GM12878 (cell line): Measurements from ENCODE around the gene TOX2. TPM values are rescaled to one million over a fixed set of nuclear protein-coding genes. Genes with fewer than 3 reads are reported as not detected.

ENCODE experiments used
- ATAC-seq: fragments of 200-7000 bp; cut with Tn5 transposase; 3 replicates; pipeline ENCODE4 v1.9.1; 2020; ENCODE audit warnings: mild to moderate bottlenecking, moderate library complexity
- BruUV-seq: library from RNA; stranded (reverse); fragments of 400-500 nt; replicated peaks from 2 replicates; lab custom pipeline; 2021; lab: Mats Ljungman, UMichigan
- CTCF ChIA-PET: fragments of 300-600 bp; sonication (Branson Sonifier 250); formaldehyde crosslinking; extraction: SDS; loops from one replicate; lab custom pipeline; 2021; ENCODE audit warnings: inconsistent platforms; lab: Yijun Ruan, JAX
- POLR2A ChIA-PET: fragments of 350-600 bp; formaldehyde crosslinking; extraction: SDS; loops from one replicate; lab custom pipeline; 2021; ENCODE audit warnings: inconsistent platforms; lab: Charles Lee
- RAD21 ChIA-PET: fragments of 300-600 bp; sonication (Branson Sonifier 250); formaldehyde crosslinking; loops from one replicate; lab custom pipeline; 2023; ENCODE audit warnings: antibody characterized with exemption; ENCODE audit not compliant: unreplicated experiment; lab: Charles Lee
- SMC1A ChIA-PET: fragments of 300-600 bp; sonication (Branson Sonifier 250); formaldehyde crosslinking; loops from one replicate; lab custom pipeline; 2023; ENCODE audit not compliant: unreplicated experiment, uncharacterized antibody; lab: Charles Lee
- DNase-seq: peaks from one replicate; pipeline ENCODE4 v3.0.0-alpha.2; 2011; ENCODE audit warnings: low read depth, low spot score
- FAIRE-seq: peaks from 3 replicates; lab custom pipeline; 2011; peaks lifted over from hg19 to GRCh38; lab: Jason Lieb, UNC
- H2AFZ ChIP-seq: 2 replicates; pipeline ENCODE4 v1.6.0; 2011; ENCODE audit warnings: low read depth, low read length, control low read depth; ENCODE audit not compliant: control insufficient read depth
- H3K27ac ChIP-seq: 2 replicates; pipeline ENCODE4 v1.5.1; 2011; ENCODE audit warnings: control low read depth; ENCODE audit not compliant: control insufficient read depth, insufficient read depth
- H3K27me3 ChIP-seq, 2 experiments: replicated peaks in 1 of 2; 2 replicates each; pipeline versions ENCODE4 v1.6.0 to v1.6.1; 2011; ENCODE audit warnings: low read length in 1 of 2; ENCODE audit not compliant: control insufficient read depth in 2 of 2, insufficient read depth in 2 of 2
- H3K36me3 ChIP-seq, 2 experiments: 2 replicates each; pipeline ENCODE4 v1.5.1; 2011; ENCODE audit warnings: low read length in 1 of 2; ENCODE audit not compliant: control insufficient read depth in 2 of 2, insufficient read depth in 2 of 2
- H3K4me1 ChIP-seq: 2 replicates; pipeline ENCODE4 v1.6.1; 2011; ENCODE audit warnings: mild to moderate bottlenecking, low read length, moderate library complexity, mixed read lengths; ENCODE audit not compliant: control insufficient read depth, insufficient read depth
- H3K4me2 ChIP-seq: 2 replicates; pipeline ENCODE4 v1.6.0; 2011; ENCODE audit warnings: control low read depth; ENCODE audit not compliant: control insufficient read depth, insufficient read depth
- H3K4me3 ChIP-seq: fragments of 200-600 bp; sonication (generic); 2 replicates; pipeline ENCODE4 v1.5.1; 2016
- H3K79me2 ChIP-seq: 2 replicates; pipeline ENCODE4 v1.6.0; 2011; ENCODE audit warnings: low read length; ENCODE audit not compliant: control insufficient read depth, insufficient read depth
- H3K9ac ChIP-seq: 2 replicates; pipeline ENCODE4 v1.8.0; 2011; ENCODE audit warnings: low read length, control low read depth, mixed read lengths; ENCODE audit not compliant: control insufficient read depth, insufficient read depth
- H3K9me3 ChIP-seq: replicated peaks from 3 replicates; pipeline ENCODE4 v1.5.1; 2011; ENCODE audit warnings: mild to moderate bottlenecking, low read length; ENCODE audit not compliant: control insufficient read depth, insufficient read depth
- H4K20me1 ChIP-seq: 2 replicates; pipeline ENCODE4 v1.6.0; 2011; ENCODE audit not compliant: control insufficient read depth, insufficient read depth
- EED ChIP-seq: sonication (generic); IDR thresholded peaks from 2 replicates; pipeline ENCODE4 v1.6.1; 2016; ENCODE audit warnings: antibody characterized with exemption, low read depth
- FOXK2 ChIP-seq: fragments of 450-650 bp; IDR thresholded peaks from 2 replicates; pipeline ENCODE4 v1.6.1; 2017; ENCODE audit warnings: mild to moderate bottlenecking, moderate library complexity
- HDAC2 ChIP-seq: fragments of 200-600 bp; sonication (generic); IDR thresholded peaks from 2 replicates; pipeline ENCODE4 v1.6.1; 2017
- IKZF2 ChIP-seq, 2 experiments: fragments of 450-650 bp; IDR thresholded peaks; 2 replicates each; pipeline ENCODE4 v1.6.1; 2017; ENCODE audit warnings: mild to moderate bottlenecking in 2 of 2, moderate library complexity in 2 of 2
- LARP7 ChIP-seq: fragments of 450-650 bp; IDR thresholded peaks from 2 replicates; pipeline ENCODE4 v1.6.1; 2017; ENCODE audit warnings: mild to moderate bottlenecking
- MEF2B ChIP-seq: fragments of 450-650 bp; IDR thresholded peaks from 2 replicates; pipeline ENCODE4 v1.6.1; 2018; ENCODE audit warnings: mild to moderate bottlenecking, moderate library complexity; ENCODE audit not compliant: partially characterized antibody, poor library complexity, severe bottlenecking
- POLR2A ChIP-seq: IDR thresholded peaks from 2 replicates; pipeline ENCODE4 v1.6.1; 2011; ENCODE audit warnings: low read depth, mild to moderate bottlenecking, low read length
- RCOR1 ChIP-seq: conservative IDR thresholded peaks from 2 replicates; pipeline ENCODE4 v1.6.1; 2012; ENCODE audit warnings: low read depth, low read length, improper control_type of control experiment
- RFX5 ChIP-seq: IDR thresholded peaks from 2 replicates; pipeline ENCODE4 v1.6.1; 2011; ENCODE audit warnings: low read depth, low read length, improper control_type of control experiment
- WGBS: methylation state at CpG from one replicate; pipeline ENCODE4 v1.1.6; 2016; ENCODE audit warnings: low lambda C conversion rate; ENCODE audit not compliant: insufficient replicate concordance, insufficient coverage; ENCODE audit errors: missing lambda C conversion rate; 5-methylcytosine and 5-hydroxymethylcytosine counted together
- in situ Hi-C: fragments of 300-500 bp; cut with MboI; formaldehyde crosslinking; loops from 9 replicates; pipeline ENCODE4 v1.14.3; 2018; ENCODE audit warnings: mixed read lengths
- intact Hi-C: fragments of 100-400 bp; cut with micrococcal nuclease; formaldehyde crosslinking; loops from one replicate; pipeline ENCODE4 v1.14.2; 2022; ENCODE audit not compliant: unreplicated experiment
- polyA plus RNA-seq, 11 experiments: library from polyadenylated mRNA; depleted of rRNA in 4 of 11; unstranded in 6 of 11; stranded (reverse) in 5 of 11; fragments of >200 nt; fragmentation: Nextera tagmentation in 4 of 11; fragmentation: Illumina TruSeq in 1 of 11; extraction: Ambion mirVana in 4 of 11; extraction: Trizol in 1 of 11; gene quantifications; 1 replicate in 1 of 11; 2 replicates in 10 of 11; pipeline versions ENCODE4 v1.2.1 to v1.2.3, GENCODE V29; 2011 to 2016; ENCODE audit warnings: inconsistent platforms in 2 of 11, missing spikeins in 2 of 11, low read depth in 1 of 11
- total RNA-seq, 4 experiments: library from RNA; depleted of rRNA in 3 of 4; stranded (reverse); fragments of >200 nt in 3 of 4; fragmentation: Illumina TruSeq in 1 of 4; extraction: Trizol in 1 of 4; gene quantifications; 2 replicates each; pipeline versions ENCODE4 v1.2.1 to v1.2.3, GENCODE V29; 2013 to 2021
- TF ChIP-seq, protein P1 (sequence below): fragments of 150-350 bp; IDR thresholded peaks from 2 replicates; pipeline ENCODE4 v1.6.1; 2016; ENCODE audit warnings: low read depth, low read length
- TF ChIP-seq, protein P2 (sequence below): IDR thresholded peaks from 2 replicates; pipeline ENCODE4 v1.6.1; 2012; ENCODE audit warnings: low read depth, low read length, improper control_type of control experiment
- TF ChIP-seq, protein P3 (sequence below): fragments of 450-650 bp; IDR thresholded peaks from 2 replicates; pipeline ENCODE4 v1.6.1; 2016; ENCODE audit warnings: mild to moderate bottlenecking, moderate library complexity, borderline replicate concordance

The TOX2 gene
- total and polyA plus RNA-seq, 10 of the 15 experiments (the other 5 are each of a cell fraction or from before 2014, with no cell fraction given): 2.6 to 40.5 (median 7.9) TPM

DNA sequence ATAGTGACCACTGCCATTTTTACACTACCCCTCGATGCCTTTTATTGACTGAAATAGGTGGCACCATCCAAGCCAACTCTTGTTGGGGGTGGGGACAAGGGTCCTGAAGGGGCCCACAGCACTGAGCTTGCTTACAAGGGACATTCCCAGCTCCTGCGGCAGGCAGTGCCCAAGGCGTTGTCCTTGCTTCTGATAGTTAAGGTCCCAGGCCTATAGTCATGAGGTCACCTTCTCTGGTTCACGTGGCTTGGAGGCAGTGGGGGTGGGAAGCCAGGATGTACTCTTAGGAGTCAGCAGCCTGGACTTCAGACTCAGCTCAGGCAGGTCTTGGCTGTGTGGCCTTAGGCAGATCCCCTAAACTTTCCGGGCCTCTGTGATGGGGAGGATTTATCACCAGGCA lies 48.6 kb downstream of the TOX2 start (continued):
- TF ChIP-seq, protein P1, sequence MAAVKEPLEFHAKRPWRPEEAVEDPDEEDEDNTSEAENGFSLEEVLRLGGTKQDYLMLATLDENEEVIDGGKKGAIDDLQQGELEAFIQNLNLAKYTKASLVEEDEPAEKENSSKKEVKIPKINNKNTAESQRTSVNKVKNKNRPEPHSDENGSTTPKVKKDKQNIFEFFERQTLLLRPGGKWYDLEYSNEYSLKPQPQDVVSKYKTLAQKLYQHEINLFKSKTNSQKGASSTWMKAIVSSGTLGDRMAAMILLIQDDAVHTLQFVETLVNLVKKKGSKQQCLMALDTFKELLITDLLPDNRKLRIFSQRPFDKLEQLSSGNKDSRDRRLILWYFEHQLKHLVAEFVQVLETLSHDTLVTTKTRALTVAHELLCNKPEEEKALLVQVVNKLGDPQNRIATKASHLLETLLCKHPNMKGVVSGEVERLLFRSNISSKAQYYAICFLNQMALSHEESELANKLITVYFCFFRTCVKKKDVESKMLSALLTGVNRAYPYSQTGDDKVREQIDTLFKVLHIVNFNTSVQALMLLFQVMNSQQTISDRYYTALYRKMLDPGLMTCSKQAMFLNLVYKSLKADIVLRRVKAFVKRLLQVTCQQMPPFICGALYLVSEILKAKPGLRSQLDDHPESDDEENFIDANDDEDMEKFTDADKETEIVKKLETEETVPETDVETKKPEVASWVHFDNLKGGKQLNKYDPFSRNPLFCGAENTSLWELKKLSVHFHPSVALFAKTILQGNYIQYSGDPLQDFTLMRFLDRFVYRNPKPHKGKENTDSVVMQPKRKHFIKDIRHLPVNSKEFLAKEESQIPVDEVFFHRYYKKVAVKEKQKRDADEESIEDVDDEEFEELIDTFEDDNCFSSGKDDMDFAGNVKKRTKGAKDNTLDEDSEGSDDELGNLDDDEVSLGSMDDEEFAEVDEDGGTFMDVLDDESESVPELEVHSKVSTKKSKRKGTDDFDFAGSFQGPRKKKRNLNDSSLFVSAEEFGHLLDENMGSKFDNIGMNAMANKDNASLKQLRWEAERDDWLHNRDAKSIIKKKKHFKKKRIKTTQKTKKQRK: no peak
- TF ChIP-seq FOXK2 (no peak), HDAC2 (no peak)
- TF ChIP-seq, protein P2, sequence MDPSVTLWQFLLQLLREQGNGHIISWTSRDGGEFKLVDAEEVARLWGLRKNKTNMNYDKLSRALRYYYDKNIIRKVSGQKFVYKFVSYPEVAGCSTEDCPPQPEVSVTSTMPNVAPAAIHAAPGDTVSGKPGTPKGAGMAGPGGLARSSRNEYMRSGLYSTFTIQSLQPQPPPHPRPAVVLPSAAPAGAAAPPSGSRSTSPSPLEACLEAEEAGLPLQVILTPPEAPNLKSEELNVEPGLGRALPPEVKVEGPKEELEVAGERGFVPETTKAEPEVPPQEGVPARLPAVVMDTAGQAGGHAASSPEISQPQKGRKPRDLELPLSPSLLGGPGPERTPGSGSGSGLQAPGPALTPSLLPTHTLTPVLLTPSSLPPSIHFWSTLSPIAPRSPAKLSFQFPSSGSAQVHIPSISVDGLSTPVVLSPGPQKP: no peak
- TF ChIP-seq, all 136 proteins: peak for 0

DNA sequence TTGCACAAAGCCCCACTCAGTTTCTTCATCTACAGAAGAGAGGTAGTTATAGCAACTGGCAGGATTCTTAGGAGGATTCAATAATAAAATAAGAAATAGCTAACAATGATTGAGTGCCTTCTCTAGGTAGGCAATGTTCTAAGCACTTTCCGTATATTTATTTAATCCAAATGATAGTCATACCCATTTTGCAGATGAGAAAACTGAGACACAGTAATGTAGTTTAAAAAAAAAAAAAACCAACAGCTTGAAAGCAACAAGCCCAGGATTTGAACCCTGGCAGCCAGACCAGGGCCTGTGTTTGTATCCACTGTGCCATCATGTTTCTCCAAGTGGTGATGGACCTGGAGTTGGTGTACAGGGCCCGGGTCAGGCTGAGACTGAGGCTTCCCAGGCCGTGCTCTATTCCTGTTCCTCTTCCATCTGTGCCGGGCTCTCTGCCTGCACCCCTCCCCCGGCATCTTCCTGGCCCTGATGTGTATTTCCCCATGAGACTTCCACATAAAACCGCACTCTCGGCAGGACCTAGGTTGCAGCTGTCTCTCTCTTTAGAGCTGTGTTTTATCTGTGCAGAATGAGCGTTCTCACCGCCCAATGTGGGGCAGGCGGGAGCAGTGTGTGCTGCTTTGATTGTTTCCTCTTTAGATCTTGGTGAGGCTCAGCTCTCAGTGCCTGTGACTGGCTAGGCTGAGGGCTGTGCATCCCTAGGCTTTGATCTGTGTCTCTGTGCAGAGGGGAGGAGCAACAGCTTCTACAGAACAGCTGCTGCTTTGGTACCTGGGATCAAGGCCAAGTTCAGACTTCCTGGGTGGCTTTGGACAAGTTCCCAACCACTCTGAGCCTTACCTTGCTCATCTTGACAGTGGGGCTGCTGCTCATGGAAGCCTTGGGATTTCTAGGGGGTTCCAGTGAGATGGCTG lies 49.5 kb downstream of the TOX2 start:
- ChIA-PET POLR2A (interaction anchor here (0.6 to 2.4 kb wide), 6 partner anchors 9 to 101 kb away, joined by 3 to 13 read pairs (median 4); no protein-coding TSS in a partner anchor), RAD21 (interaction anchor here (0.5 to 1.7 kb wide), 8 partner anchors 10 to 639 kb away, joined by 3 to 6 read pairs (median 4); no protein-coding TSS in a partner anchor), SMC1A (interaction anchor here (0.7 to 2.6 kb wide), 11 partner anchors 9 to 214 kb away, joined by 3 to 19 read pairs (median 5); no protein-coding TSS in a partner anchor), CTCF (interaction anchor here (0.6 to 1.9 kb wide), 7 partner anchors 9 to 185 kb away, joined by 3 to 7 read pairs (median 3); no protein-coding TSS in a partner anchor)
- peaks cover 15% of the 10 kb centered on the region for H3K4me1 ChIP-seq
- no peaks in the 10 kb centered on the region for H3K9me3 ChIP-seq
- ATAC-seq: peak; percentile 76
- H3K27me3 ChIP-seq: no peaks in the 10 kb centered on the region
- H3K36me3 ChIP-seq: no peaks in the 10 kb centered on the region
- H3K9ac ChIP-seq: no peak overlapping the region
- no peak for FAIRE-seq
- no peak for DNase-seq
- 58% methylated on average over 10 of the region's 10 CpGs for WGBS
- no peak overlapping the region for H3K4me3 ChIP-seq
- H2AFZ ChIP-seq: no peak overlapping the region; the same call in 1 of the 2 replicates
- H3K27ac ChIP-seq: no peak overlapping the region
- no TSS peak for BruUV-seq
- no peaks in the 10 kb centered on the region for H4K20me1 ChIP-seq
- in situ Hi-C loops: no loop called here
- H3K79me2 ChIP-seq: no peaks in the 10 kb centered on the region
- H3K4me2 ChIP-seq: peak overlapping the region; percentile 12; the same call in 1 of the 2 replicates
- intact Hi-C loops: no loop called here
- TF ChIP-seq IKZF2 (IDR thresholded peaks at IDR 0.05) (0 out of 4 replicates have a peak, but pooled peaks of 1 of the 2 experiments have one; percentile 20), MEF2B (peak; percentile 14), LARP7 (0 out of 2 replicates have a peak, but pooled peaks have one; percentile 14), RFX5 (no peak), RCOR1 (no peak), EED (peak; percentile 63), POLR2A (no peak)
- TF ChIP-seq, protein P3, sequence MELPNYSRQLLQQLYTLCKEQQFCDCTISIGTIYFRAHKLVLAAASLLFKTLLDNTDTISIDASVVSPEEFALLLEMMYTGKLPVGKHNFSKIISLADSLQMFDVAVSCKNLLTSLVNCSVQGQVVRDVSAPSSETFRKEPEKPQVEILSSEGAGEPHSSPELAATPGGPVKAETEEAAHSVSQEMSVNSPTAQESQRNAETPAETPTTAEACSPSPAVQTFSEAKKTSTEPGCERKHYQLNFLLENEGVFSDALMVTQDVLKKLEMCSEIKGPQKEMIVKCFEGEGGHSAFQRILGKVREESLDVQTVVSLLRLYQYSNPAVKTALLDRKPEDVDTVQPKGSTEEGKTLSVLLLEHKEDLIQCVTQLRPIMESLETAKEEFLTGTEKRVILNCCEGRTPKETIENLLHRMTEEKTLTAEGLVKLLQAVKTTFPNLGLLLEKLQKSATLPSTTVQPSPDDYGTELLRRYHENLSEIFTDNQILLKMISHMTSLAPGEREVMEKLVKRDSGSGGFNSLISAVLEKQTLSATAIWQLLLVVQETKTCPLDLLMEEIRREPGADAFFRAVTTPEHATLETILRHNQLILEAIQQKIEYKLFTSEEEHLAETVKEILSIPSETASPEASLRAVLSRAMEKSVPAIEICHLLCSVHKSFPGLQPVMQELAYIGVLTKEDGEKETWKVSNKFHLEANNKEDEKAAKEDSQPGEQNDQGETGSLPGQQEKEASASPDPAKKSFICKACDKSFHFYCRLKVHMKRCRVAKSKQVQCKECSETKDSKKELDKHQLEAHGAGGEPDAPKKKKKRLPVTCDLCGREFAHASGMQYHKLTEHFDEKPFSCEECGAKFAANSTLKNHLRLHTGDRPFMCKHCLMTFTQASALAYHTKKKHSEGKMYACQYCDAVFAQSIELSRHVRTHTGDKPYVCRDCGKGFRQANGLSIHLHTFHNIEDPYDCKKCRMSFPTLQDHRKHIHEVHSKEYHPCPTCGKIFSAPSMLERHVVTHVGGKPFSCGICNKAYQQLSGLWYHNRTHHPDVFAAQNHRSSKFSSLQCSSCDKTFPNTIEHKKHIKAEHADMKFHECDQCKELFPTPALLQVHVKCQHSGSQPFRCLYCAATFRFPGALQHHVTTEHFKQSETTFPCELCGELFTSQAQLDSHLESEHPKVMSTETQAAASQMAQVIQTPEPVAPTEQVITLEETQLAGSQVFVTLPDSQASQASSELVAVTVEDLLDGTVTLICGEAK: no peak
